Keratinocyte (primary cell): ENCODE results near the gene SHFL. TPM values are rescaled to one million over a fixed set of nuclear protein-coding genes. Genes with fewer than 3 reads are reported as not detected.

Experiments
- DNase-seq: peaks from one replicate; pipeline ENCODE4 v3.0.0-alpha.2; 2011; ENCODE audit warnings: low read depth, missing footprints, low spot score
- FAIRE-seq: peaks from 2 replicates; lab custom pipeline; 2011; peaks lifted over from hg19 to GRCh38; lab: Jason Lieb, UNC
- H2AFZ ChIP-seq: 2 replicates; pipeline ENCODE4 v1.6.0; 2012; ENCODE audit warnings: low read length, control low read depth, inconsistent platforms; ENCODE audit not compliant: control insufficient read depth
- H3K27ac ChIP-seq: 2 replicates; pipeline ENCODE4 v1.5.1; 2011; ENCODE audit warnings: low read length; ENCODE audit not compliant: control insufficient read depth, insufficient read depth
- H3K27me3 ChIP-seq: 3 replicates; pipeline ENCODE4 v1.6.0; 2011; ENCODE audit warnings: low read length; ENCODE audit not compliant: control insufficient read depth, insufficient read depth; ENCODE audit errors: extremely low read depth
- H3K36me3 ChIP-seq, 2 experiments: 2 replicates in 1 of 2; 3 replicates in 1 of 2; pipeline ENCODE4 v1.5.1; 2011; ENCODE audit warnings: low read length in 2 of 2, mild to moderate bottlenecking in 1 of 2; ENCODE audit not compliant: control insufficient read depth in 2 of 2, insufficient read depth in 2 of 2; ENCODE audit errors: extremely low read depth in 1 of 2
- H3K4me1 ChIP-seq: 3 replicates; pipeline ENCODE4 v1.5.1; 2011; ENCODE audit warnings: low read length; ENCODE audit not compliant: control insufficient read depth, insufficient read depth; ENCODE audit errors: extremely low read depth
- H3K4me2 ChIP-seq: 3 replicates; pipeline ENCODE4 v1.6.0; 2011; ENCODE audit warnings: low read depth, low read length; ENCODE audit not compliant: control insufficient read depth, insufficient read depth; ENCODE audit errors: extremely low read depth
- H3K4me3 ChIP-seq, 3 experiments: fragments of 200-600 bp in 1 of 3; sonication (generic) in 1 of 3; 2 replicates in 2 of 3; 3 replicates in 1 of 3; pipeline ENCODE4 v1.5.1; 2011 to 2016; ENCODE audit warnings: low read length in 3 of 3, mild to moderate bottlenecking in 3 of 3, control low read depth in 2 of 3, inconsistent platforms in 1 of 3, low read depth in 1 of 3, mixed read lengths in 1 of 3, mixed run types in 1 of 3, moderate library complexity in 1 of 3; ENCODE audit not compliant: control insufficient read depth in 2 of 3, insufficient read depth in 2 of 3; ENCODE audit errors: extremely low read depth in 1 of 3
- H3K79me2 ChIP-seq: 2 replicates; pipeline ENCODE4 v1.6.0; 2012; ENCODE audit warnings: low read length; ENCODE audit not compliant: control insufficient read depth, insufficient read depth
- H3K9ac ChIP-seq: 3 replicates; pipeline ENCODE4 v1.6.0; 2011; ENCODE audit warnings: low read length; ENCODE audit not compliant: control insufficient read depth, insufficient read depth; ENCODE audit errors: extremely low read depth
- H3K9me1 ChIP-seq: 3 replicates; pipeline ENCODE4 v1.6.0; 2011; ENCODE audit warnings: low read length; ENCODE audit not compliant: control insufficient read depth, insufficient read depth; ENCODE audit errors: extremely low read depth
- H3K9me3 ChIP-seq: 2 replicates; pipeline ENCODE4 v1.5.1; 2012; ENCODE audit warnings: low read depth, low read length; ENCODE audit not compliant: control insufficient read depth
- H4K20me1 ChIP-seq: 3 replicates; pipeline ENCODE4 v1.6.0; 2011; ENCODE audit warnings: low read length; ENCODE audit not compliant: control insufficient read depth, insufficient read depth; ENCODE audit errors: extremely low read depth
- CTCF ChIP-seq, 3 experiments: IDR thresholded peaks in 1 of 3; conservative IDR thresholded peaks in 1 of 3; optimal IDR thresholded peaks in 1 of 3; 2 replicates in 2 of 3; 3 replicates in 1 of 3; pipeline versions ENCODE3 to v1.5.1; 2011; ENCODE audit warnings: low read length in 3 of 3, mild to moderate bottlenecking in 3 of 3, moderate library complexity in 2 of 3, control low read depth in 1 of 3, inconsistent platforms in 1 of 3; ENCODE audit not compliant: insufficient read depth in 2 of 3; ENCODE audit errors: extremely low read depth in 1 of 3
- EZH2 ChIP-seq: IDR thresholded peaks from one replicate; pipeline ENCODE4 v1.6.1; 2012; ENCODE audit warnings: inconsistent platforms, mild to moderate bottlenecking, low read length, moderate library complexity
- dilution Hi-C: fragments of 300-500 bp; cut with MboI; formaldehyde crosslinking; loops from one replicate; pipeline ENCODE4 v1.7.0; 2020; ENCODE audit warnings: low sequenced_read_pairs; ENCODE audit not compliant: extremely low pct_ligation_motif_present
- polyA plus RNA-seq, 5 experiments: library from polyadenylated mRNA; depleted of rRNA in 3 of 5; stranded (reverse) in 3 of 5; stranded (forward) in 1 of 5; unstranded in 1 of 5; fragments of >200 nt; gene quantifications; 1 replicate in 1 of 5; 2 replicates in 3 of 5; 3 replicates in 1 of 5; pipeline versions ENCODE4 v1.2.1 to v1.2.3, GENCODE V29; 2011 to 2012; ENCODE audit warnings: missing spikeins in 2 of 5, low read depth in 1 of 5, low replicate concordance in 1 of 5

The SHFL gene
- polyA plus RNA-seq, 1 donor (not counting 4 experiments of a cell fraction or from before 2014, with no cell fraction given) = 36.4 TPM

GRCh38 chr19:10068205-10068604 lies 17.9 kb upstream of the SHFL start:
- H3K27me3 ChIP-seq = no peaks in the 10 kb centered on the region
- H3K27ac ChIP-seq = no peak overlapping the region
- H4K20me1 ChIP-seq = no peaks in the 10 kb centered on the region
- DNase-seq (no peak), FAIRE-seq (no peak)
- no peaks in the 10 kb centered on the region for H3K36me3 ChIP-seq
- H3K4me2 ChIP-seq = no peak overlapping the region
- no peak overlapping the region for H3K4me3 ChIP-seq
- TF ChIP-seq CTCF (optimal IDR thresholded peaks at IDR 0.05 in 1 of 3, IDR thresholded peaks at IDR 0.05 in 1 of 3, conservative IDR thresholded peaks at IDR 0.05 in 1 of 3; ENCODE audit: extremely low read depth in 1 of 3, insufficient read depth in 2 of 3, low read length in 3 of 3) (no peak), EZH2 (no peak)
- no peaks in the 10 kb centered on the region for H3K79me2 ChIP-seq
- no peaks in the 10 kb centered on the region for H3K4me1 ChIP-seq
- H2AFZ ChIP-seq = no peak overlapping the region
- H3K9me3 ChIP-seq = no peaks in the 10 kb centered on the region
- dilution Hi-C loops = no loop called here
- no peaks in the 10 kb centered on the region for H3K9me1 ChIP-seq
- no peak overlapping the region for H3K9ac ChIP-seq

- TF ChIP-seq EZH2 = no peak
- no peak for TF ChIP-seq CTCF (optimal IDR thresholded peaks at IDR 0.05 in 1 of 3, IDR thresholded peaks at IDR 0.05 in 1 of 3, conservative IDR thresholded peaks at IDR 0.05 in 1 of 3; ENCODE audit: extremely low read depth in 1 of 3, insufficient read depth in 2 of 3, low read length in 3 of 3)
- Histone ChIP-seq H3K79me2 (no peaks in the 10 kb centered on the region), H3K27me3 (no peaks in the 10 kb centered on the region), H3K27ac (no peak overlapping the region), H3K4me1 (no peaks in the 10 kb centered on the region), H3K9me1 (no peaks in the 10 kb centered on the region), H3K4me3 (no peak overlapping the region), H3K4me2 (no peak overlapping the region), H3K9ac (no peak overlapping the region), H2AFZ (no peak overlapping the region), H3K9me3 (peaks cover 2% of the 10 kb centered on the region), H3K36me3 (no peaks in the 10 kb centered on the region), H4K20me1 (no peaks in the 10 kb centered on the region)
- no peak for DNase-seq
- dilution Hi-C loops = no loop called here
- no peak for FAIRE-seq
These were observed 17.1 kb upstream of the SHFL start for GRCh38 chr19:10069046-10069445.
